Ovary (tissue), 3 donors: ENCODE measurements around the gene HNRNPU.

ENCODE experiments used
- EP300 ChIP-seq: sonication (generic); formaldehyde crosslinking; IDR thresholded peaks from one replicate; pipeline ENCODE4 v1.6.1; 2017; ENCODE audit warnings: antibody characterized with exemption
- POLR2A ChIP-seq: fragments of 450-650 bp; IDR thresholded peaks from one replicate; pipeline ENCODE4 v1.6.1; 2017; ENCODE audit warnings: antibody characterized with exemption, mild to moderate bottlenecking, moderate library complexity
- TF ChIP-seq, protein P1 (sequence below), 3 donors: fragments of 450-650 bp in 2 of 3; fragments of 200-600 bp in 1 of 3; IDR thresholded peaks; one replicate each; pipeline versions ENCODE4 v1.5.1 to v1.8.0; 2016 to 2022; ENCODE audit warnings: antibody characterized with exemption in 3 of 3, mild to moderate bottlenecking in 1 of 3
- donor health status: DM: no; HTN: no; CAD: no.

DNA sequence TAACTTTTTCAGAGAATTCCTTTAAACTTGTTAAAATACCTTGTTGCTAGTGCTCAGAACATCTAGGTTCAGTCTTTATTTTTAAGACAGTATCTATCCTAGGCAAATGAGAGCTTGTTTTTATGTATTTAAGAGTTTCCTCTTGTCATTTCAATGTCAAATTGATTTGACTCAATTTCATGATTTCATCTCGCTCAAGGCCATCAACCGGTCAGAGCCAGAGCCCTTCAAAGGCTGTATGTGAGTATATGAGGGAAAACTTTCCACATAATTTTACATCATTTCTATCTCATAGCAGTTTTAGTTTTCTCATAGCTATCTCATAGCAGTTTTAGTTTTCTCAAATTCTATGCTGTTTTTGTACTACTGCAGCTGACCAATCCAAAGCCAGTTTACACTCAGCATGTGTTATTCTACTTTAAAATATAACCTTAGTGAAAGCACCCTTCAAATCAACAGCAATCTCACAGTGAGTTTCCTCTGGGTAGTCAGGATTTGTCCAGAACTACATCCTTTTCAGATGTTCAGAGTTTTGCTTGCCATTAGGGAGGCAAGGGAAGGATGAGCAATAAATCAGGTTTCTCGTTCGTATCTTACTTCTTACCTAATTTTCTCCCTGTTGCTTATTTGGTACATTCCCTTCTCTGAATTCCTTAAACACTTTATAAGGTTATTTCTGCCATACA, 12.7 kb downstream of the HNRNPU start:
- TF ChIP-seq, protein P1, sequence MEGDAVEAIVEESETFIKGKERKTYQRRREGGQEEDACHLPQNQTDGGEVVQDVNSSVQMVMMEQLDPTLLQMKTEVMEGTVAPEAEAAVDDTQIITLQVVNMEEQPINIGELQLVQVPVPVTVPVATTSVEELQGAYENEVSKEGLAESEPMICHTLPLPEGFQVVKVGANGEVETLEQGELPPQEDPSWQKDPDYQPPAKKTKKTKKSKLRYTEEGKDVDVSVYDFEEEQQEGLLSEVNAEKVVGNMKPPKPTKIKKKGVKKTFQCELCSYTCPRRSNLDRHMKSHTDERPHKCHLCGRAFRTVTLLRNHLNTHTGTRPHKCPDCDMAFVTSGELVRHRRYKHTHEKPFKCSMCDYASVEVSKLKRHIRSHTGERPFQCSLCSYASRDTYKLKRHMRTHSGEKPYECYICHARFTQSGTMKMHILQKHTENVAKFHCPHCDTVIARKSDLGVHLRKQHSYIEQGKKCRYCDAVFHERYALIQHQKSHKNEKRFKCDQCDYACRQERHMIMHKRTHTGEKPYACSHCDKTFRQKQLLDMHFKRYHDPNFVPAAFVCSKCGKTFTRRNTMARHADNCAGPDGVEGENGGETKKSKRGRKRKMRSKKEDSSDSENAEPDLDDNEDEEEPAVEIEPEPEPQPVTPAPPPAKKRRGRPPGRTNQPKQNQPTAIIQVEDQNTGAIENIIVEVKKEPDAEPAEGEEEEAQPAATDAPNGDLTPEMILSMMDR (IDR thresholded peaks at IDR 0.05), result no peak
- TF ChIP-seq POLR2A (no peak), EP300 (no peak)
